ENCODE measurements around the gene CAPN10.

CAPN10 gene

GRCh38 chr2:240589375-240589774, 2.8 kb downstream of the CAPN10 start:
- no peak for DNase-seq (ENCODE audit: low read depth)

GRCh38 chr2:240589850-240590525, 3.5 kb downstream of the CAPN10 start:
- DNase-seq (ENCODE audit: low read depth): no peak

- DNase-seq (ENCODE audit: low read depth): no peak
Measured at GRCh38 chr2:240590681-240591111, 4.2 kb downstream of the CAPN10 start.

- peak; percentile 40 for DNase-seq (ENCODE audit: low read depth)
Measured at GRCh38 chr2:240591226-240591625, 4.7 kb downstream of the CAPN10 start.

DNA sequence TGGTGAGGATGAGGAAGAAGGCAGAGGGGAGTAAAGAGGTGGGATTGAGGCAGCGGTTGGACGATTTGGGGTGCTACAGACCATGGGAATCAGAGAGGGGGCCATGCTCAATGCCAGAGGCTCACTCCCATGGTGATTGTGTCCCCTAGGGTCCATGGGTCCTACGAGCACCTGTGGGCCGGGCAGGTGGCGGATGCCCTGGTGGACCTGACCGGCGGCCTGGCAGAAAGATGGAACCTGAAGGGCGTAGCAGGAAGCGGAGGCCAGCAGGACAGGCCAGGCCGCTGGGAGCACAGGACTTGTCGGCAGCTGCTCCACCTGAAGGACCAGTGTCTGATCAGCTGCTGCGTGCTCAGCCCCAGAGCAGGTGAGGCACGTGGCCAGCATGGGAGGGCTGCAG, 5.2 kb downstream of the CAPN10 start:
- no peak for DNase-seq (ENCODE audit: low read depth)

GRCh38 chr2:240593026-240593702, 6.6 kb downstream of the CAPN10 start:
- no peak for DNase-seq (ENCODE audit: low read depth)

DNA sequence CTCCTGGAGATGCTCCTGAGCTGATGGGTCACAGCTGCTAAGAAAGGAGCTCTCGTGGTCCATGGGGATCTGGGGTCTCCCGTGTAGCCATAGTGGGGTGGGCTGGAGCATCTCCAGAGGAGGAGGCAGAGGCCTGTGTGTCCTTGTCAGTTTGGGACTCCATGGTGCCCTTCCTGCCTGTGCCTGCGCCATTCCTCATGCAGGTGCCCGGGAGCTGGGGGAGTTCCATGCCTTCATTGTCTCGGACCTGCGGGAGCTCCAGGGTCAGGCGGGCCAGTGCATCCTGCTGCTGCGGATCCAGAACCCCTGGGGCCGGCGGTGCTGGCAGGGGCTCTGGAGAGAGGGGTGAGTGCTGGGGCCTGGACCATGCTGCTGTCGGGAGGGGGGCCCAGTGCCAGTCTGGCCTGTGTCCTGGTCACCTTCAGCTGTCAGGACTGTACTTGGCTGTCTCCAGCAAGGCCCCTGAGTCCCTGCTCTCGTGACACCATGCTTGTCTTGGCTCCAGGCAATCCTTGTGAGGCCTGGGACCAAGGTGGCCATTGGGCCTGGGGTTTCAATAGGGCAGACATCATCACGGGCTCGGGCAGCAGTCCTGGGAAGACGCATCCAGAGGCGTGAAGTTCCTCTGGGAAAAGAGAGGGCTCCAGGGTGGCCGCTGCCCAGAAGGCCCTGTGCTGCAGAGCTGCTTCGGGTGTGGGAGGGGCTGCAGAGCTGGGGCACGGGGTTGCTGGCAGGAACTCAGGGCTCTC, 7.3 kb downstream of the CAPN10 start:
- DNase-seq (ENCODE audit: low read depth): no peak

GRCh38 chr2:240594511-240595380, 8.2 kb downstream of the CAPN10 start:
- no peak for DNase-seq (ENCODE audit: low read depth)

- DNase-seq (ENCODE audit: low read depth): peak; percentile 30
Measured at GRCh38 chr2:240595381-240596079, 9.0 kb downstream of the CAPN10 start.

DNA sequence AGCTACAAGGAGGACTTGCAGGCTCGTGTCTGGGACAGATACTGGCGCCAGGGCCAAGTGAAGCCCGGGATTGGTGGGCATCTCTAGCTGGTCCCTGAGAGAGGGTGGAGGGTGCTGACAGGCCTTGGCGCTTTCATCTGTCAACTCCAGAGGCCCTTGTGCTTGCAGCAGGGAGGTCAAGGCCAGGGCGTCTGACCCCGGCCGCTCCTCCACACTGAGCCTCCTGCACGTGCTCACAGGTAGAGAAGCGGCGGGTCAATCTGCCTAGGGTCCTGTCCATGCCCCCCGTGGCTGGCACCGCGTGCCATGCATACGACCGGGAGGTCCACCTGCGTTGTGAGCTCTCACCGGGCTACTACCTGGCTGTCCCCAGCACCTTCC, 9.5 kb downstream of the CAPN10 start:
- no peak for DNase-seq (ENCODE audit: low read depth)

DNA sequence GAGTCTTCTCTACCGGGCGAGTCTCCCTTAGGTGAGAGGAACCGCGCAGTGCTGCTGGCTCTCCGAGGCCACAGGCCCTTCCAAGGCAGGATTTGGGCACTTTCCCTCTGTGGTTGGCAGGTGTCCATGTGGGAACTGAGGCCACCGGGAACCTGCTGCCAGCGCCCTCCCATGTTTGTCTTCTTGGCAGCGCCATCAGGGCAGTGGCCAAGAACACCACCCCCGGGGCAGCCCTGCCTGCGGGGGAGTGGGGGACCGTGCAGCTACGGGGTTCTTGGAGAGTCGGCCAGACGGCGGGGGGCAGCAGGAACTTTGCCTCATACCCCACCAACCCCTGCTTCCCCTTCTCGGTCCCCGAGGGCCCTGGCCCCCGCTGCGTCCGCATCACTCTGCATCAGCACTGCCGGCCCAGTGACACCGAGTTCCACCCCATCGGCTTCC, 10.0 kb downstream of the CAPN10 start:
- DNase-seq (ENCODE audit: low read depth): no peak

DNA sequence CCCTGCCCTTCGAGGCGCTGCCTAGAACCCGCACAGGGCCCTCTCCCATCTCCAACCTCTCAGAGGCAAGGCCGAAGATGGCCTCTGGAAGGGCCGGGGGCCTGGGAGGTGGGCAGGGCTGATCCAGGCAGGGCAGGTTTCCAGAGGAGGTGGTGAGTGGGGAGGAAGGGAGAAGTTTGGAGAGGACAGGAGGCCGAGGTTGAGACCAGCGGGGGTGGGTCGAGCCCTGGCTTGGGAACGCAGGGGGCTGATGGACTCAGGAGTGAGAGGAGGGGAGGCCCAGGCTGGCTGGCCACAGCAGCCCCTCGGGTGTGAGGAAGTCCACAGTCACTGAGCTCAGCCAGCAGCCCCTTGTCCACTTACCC, 10.5 kb downstream of the CAPN10 start:
- DNase-seq (ENCODE audit: low read depth): no peak

DNA sequence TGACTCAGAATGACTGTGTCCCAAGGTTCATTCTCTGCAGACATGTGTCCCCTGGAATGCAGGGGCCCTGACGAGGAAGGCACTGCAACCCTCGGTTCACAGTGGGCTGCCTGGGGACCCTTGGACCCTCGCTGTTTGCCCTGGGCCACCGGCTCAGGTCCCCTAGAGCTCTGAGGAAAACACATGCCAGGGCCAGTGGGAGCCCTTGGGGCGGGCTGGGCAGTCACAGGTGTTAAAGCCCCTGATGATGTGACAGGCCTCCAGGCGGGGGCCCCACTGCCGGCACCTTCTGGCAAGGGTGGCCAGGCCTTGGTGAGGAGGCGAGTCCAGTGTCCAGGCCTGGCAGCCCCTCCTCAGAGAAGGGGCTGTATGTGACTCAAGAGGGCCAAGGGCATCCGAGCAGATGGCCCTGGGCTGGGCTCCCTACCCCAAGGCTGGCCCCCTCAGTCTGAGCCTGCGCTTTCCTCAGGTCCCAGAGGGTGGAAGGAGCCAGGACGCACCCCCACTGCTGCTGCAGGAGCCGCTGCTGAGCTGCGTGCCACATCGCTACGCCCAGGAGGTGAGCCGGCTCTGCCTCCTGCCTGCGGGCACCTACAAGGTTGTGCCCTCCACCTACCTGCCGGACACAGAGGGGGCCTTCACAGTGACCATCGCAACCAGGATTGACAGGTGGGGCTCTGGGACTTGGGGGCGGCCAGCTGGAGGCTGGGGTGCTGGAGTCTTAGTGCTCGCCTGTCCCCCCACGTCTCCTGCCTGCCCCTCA, 11.1 kb downstream of the CAPN10 start:
- no peak for DNase-seq (ENCODE audit: low read depth)

DNA sequence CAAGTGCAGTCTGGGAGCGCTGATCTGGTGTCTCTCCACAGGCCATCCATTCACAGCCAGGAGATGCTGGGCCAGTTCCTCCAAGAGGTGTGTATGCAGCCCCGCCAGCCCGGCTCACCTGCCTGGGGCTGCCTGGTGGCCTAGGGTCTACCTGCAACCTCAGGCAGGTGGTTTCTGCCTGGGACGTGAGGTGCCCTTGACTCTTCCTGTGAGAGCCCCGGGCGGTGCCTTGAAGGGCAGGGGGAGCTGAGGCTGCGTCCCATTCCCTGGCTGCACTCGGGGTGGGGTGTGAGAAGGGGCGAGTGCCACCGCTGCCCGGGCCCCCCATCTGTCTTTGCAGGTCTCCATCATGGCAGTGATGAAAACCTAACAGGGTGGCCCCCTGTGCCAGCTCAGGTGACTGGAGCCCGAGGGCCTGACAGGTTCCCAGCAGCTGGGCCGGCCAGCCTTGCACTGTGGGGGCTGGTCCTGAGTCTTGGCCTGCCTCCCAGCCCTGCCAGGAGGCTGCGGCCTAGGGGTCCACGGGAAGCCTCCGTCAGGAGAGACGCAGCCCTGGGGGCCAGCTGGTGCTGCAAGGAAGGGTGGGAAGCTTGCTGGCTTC, 11.9 kb downstream of the CAPN10 start:
- no peak for DNase-seq (ENCODE audit: low read depth)

DNA sequence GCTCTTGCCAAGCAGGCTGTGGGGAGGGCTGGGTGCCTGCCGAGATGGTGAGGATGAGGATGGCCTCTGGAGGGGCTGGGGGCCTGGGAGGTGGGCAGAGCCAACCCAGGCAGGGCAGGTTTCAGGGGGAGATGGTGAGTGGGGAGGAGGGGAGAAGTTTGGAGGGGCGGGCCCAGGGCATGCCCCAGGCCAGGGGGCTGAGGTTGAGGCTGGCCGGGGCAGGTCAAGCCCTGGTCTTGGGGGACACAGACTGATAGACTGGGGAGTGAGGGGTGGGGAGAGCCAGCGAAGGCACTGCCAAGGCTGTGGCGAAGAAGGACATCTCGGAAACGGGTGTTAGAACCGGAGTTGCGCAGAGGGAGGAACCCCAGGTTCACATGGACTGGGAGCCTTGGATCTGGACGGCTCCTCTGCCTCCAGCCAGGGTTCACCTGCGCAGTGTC, 12.6 kb downstream of the CAPN10 start:
- DNase-seq (ENCODE audit: low read depth): no peak

DNA sequence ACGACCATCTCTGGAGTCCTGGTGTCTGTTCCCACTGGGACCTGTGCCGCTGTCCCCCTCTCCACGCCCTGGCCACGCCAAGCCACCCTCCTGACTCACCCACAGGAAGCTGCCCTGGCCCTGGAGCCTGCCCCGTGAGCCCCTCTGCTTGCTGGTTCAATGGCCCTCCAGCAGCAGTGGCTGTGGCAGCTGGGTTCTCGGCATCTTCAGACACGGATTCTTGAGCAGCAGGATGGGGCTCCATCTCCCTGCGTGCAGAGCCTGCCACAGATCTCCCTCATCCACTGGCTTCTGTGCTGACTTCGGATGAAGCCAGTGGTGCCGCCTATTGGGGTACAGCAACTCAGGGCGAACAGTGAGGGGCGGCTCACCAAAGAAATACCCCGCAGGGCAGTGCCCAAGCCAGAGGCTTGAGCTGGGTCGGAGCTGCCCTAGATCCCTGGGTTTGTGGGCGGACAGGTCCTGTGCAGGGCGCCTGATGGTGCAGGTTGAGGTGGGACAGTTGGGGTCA, 14.0 kb downstream of the CAPN10 start:
- DNase-seq (ENCODE audit: low read depth): no peak

GRCh38 chr2:240601061-240601830, 14.7 kb downstream of the CAPN10 start:
- DNase-seq (ENCODE audit: low read depth): no peak

DNA sequence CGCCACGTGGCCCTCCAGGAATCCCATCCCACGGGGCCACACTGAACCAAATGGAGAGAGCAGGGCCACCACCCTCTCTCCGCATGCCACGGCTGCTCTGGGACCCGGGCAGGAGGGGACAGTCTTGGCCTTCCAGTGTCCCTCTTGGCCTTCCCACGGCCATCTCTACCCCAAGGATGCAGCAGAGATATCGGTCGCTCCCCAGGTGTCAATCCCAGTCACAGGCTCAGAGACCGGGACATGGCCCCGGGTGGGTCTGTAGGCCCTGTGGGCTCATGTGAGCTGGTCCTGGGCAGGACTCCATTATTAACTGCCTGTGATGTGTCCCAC, 15.3 kb downstream of the CAPN10 start:
- no peak for DNase-seq (ENCODE audit: low read depth)

GRCh38 chr2:240602266-240603050, 15.9 kb downstream of the CAPN10 start:
- DNase-seq (ENCODE audit: low read depth): no peak

Measured in ELR (cell line).